HEK293 (cell line): ENCODE measurements around the gene B9D1.
A peak's percentile ranks its signal among the peaks of the same experiment; 100 is the strongest.

ENCODE experiments used
- CTCF ChIA-PET: fragments of 350-600 bp; formaldehyde crosslinking; extraction: SDS; loops from one replicate; lab custom pipeline; 2021; ENCODE audit warnings: antibody characterized with exemption; lab: Yijun Ruan, JAX
- POLR2A ChIA-PET: fragments of 300-600 bp; formaldehyde crosslinking; extraction: SDS; loops from one replicate; lab custom pipeline; 2020; ENCODE audit warnings: antibody characterized with exemption, inconsistent platforms; lab: Yijun Ruan, JAX
- H3K27ac ChIP-seq: fragments of 200-500 bp; sonication (Bioruptor generic); 2 replicates; pipeline ENCODE4 v1.5.1; 2014; ENCODE audit warnings: low read depth, low read length, control low read depth, inconsistent platforms; ENCODE audit errors: extremely low read depth
- H3K36me3 ChIP-seq, 2 experiments: fragments of 200-500 bp in 1 of 2; sonication (Bioruptor generic) in 1 of 2; 1 replicate in 1 of 2; 2 replicates in 1 of 2; pipeline ENCODE4 v1.5.1; 2014 to 2017; ENCODE audit warnings: inconsistent platforms in 2 of 2, low read length in 2 of 2; ENCODE audit not compliant: control insufficient read depth in 2 of 2, insufficient read depth in 1 of 2
- H3K4me1 ChIP-seq: fragments of 200-500 bp; sonication (Bioruptor generic); 2 replicates; pipeline ENCODE4 v1.5.1; 2014; ENCODE audit warnings: mild to moderate bottlenecking, low read length, inconsistent platforms; ENCODE audit not compliant: control insufficient read depth, insufficient read depth
- H3K4me3 ChIP-seq: 2 replicates; pipeline ENCODE4 v1.5.1; 2011; ENCODE audit warnings: low read depth, mild to moderate bottlenecking, control low read depth, low read length, moderate library complexity
- H3K9me3 ChIP-seq: fragments of 200-500 bp; sonication (Bioruptor generic); 2 replicates; pipeline ENCODE4 v1.5.1; 2014; ENCODE audit warnings: low read depth, low read length, inconsistent platforms; ENCODE audit not compliant: control insufficient read depth, insufficient read depth
- ATF2 ChIP-seq: fragments of 450-650 bp; formaldehyde crosslinking; IDR thresholded peaks from 2 replicates; pipeline ENCODE4 v1.5.1; 2016; ENCODE audit warnings: missing biosample characterization, missing genetic modification characterization, low read depth
- BCL11B ChIP-seq: fragments of 450-650 bp; formaldehyde crosslinking; IDR thresholded peaks from 2 replicates; pipeline ENCODE4 v1.5.1; 2016; ENCODE audit warnings: low read depth, missing biosample characterization, missing genetic modification characterization
- EGR2 ChIP-seq: fragments of 450-650 bp; formaldehyde crosslinking; IDR thresholded peaks from 2 replicates; pipeline ENCODE4 v1.5.1; 2016; ENCODE audit warnings: low read depth, missing biosample characterization, missing genetic modification characterization
- FEZF1 ChIP-seq: fragments of 450-650 bp; formaldehyde crosslinking; IDR thresholded peaks from 2 replicates; pipeline ENCODE4 v1.5.1; 2016; ENCODE audit warnings: missing biosample characterization, missing genetic modification characterization
- IKZF3 ChIP-seq: fragments of 450-650 bp; IDR thresholded peaks from 2 replicates; pipeline ENCODE4 v1.5.0; 2018; ENCODE audit warnings: missing biosample characterization, mild to moderate bottlenecking, missing genetic modification characterization, moderate library complexity
- INSM2 ChIP-seq: fragments of 450-650 bp; formaldehyde crosslinking; IDR thresholded peaks from 2 replicates; pipeline ENCODE4 v1.5.1; 2016; ENCODE audit warnings: missing biosample characterization, missing genetic modification characterization
- KLF10 ChIP-seq: fragments of 450-650 bp; IDR thresholded peaks from 2 replicates; pipeline ENCODE4 v1.5.1; 2018; ENCODE audit warnings: missing biosample characterization, mild to moderate bottlenecking, missing genetic modification characterization
- MEIS1 ChIP-seq: sonication (generic); formaldehyde crosslinking; IDR thresholded peaks from 2 replicates; pipeline ENCODE4 v1.8.1; 2022; ENCODE audit warnings: missing genetic modification reagents, mild to moderate bottlenecking, borderline replicate concordance
- OSR2 ChIP-seq: fragments of 450-650 bp; formaldehyde crosslinking; IDR thresholded peaks from 2 replicates; pipeline ENCODE4 v1.5.1; 2016; ENCODE audit warnings: missing biosample characterization, missing genetic modification characterization
- OVOL3 ChIP-seq: fragments of 450-650 bp; formaldehyde crosslinking; IDR thresholded peaks from 2 replicates; pipeline ENCODE4 v1.5.1; 2016; ENCODE audit warnings: missing biosample characterization, missing genetic modification characterization
- PRDM1 ChIP-seq: fragments of 450-650 bp; formaldehyde crosslinking; IDR thresholded peaks from 2 replicates; pipeline ENCODE4; 2016; ENCODE audit warnings: missing biosample characterization, missing genetic modification characterization
- RBAK ChIP-seq: fragments of 450-650 bp; formaldehyde crosslinking; IDR thresholded peaks from 2 replicates; pipeline ENCODE4 v1.5.1; 2016; ENCODE audit warnings: missing biosample characterization, missing genetic modification characterization
- SALL2 ChIP-seq: fragments of 450-650 bp; formaldehyde crosslinking; IDR thresholded peaks from 2 replicates; pipeline ENCODE4 v1.5.0; 2017; ENCODE audit warnings: missing biosample characterization, mild to moderate bottlenecking, missing genetic modification characterization, borderline replicate concordance
- ZBTB17 ChIP-seq: fragments of 450-650 bp; formaldehyde crosslinking; IDR thresholded peaks from 2 replicates; pipeline ENCODE4 v1.5.1; 2016; ENCODE audit warnings: missing biosample characterization, missing genetic modification characterization
- ZBTB7A ChIP-seq: fragments of 450-650 bp; formaldehyde crosslinking; IDR thresholded peaks from 2 replicates; pipeline ENCODE4 v1.5.1; 2016; ENCODE audit warnings: low read depth, missing biosample characterization, missing genetic modification characterization
- ZNF155 ChIP-seq: fragments of 450-650 bp; formaldehyde crosslinking; IDR thresholded peaks from 2 replicates; pipeline ENCODE4 v1.5.1; 2016; ENCODE audit warnings: missing biosample characterization, missing genetic modification characterization
- ZNF174 ChIP-seq: fragments of 450-650 bp; formaldehyde crosslinking; IDR thresholded peaks from 2 replicates; pipeline ENCODE4 v1.5.0; 2017; ENCODE audit warnings: missing biosample characterization, mild to moderate bottlenecking, missing genetic modification characterization
- ZNF18 ChIP-seq: fragments of 450-650 bp; formaldehyde crosslinking; IDR thresholded peaks from 2 replicates; pipeline ENCODE4 v1.5.1; 2016; ENCODE audit warnings: missing biosample characterization, missing genetic modification characterization
- ZNF2 ChIP-seq: fragments of 450-650 bp; formaldehyde crosslinking; IDR thresholded peaks from 2 replicates; pipeline ENCODE4 v1.5.1; 2016; ENCODE audit warnings: missing biosample characterization, missing genetic modification characterization
- ZNF394 ChIP-seq: fragments of 450-650 bp; formaldehyde crosslinking; IDR thresholded peaks from 2 replicates; pipeline ENCODE4 v1.5.1; 2016; ENCODE audit warnings: missing biosample characterization, missing genetic modification characterization, mild to moderate bottlenecking, moderate library complexity, borderline replicate concordance
- ZNF426 ChIP-seq: fragments of 450-650 bp; formaldehyde crosslinking; IDR thresholded peaks from 2 replicates; pipeline ENCODE4 v1.5.1; 2017; ENCODE audit warnings: missing biosample characterization, missing genetic modification characterization, mild to moderate bottlenecking, inconsistent platforms, moderate library complexity
- ZNF48 ChIP-seq: fragments of 450-650 bp; formaldehyde crosslinking; IDR thresholded peaks from 2 replicates; pipeline ENCODE4 v1.5.1; 2016; ENCODE audit warnings: missing biosample characterization, missing genetic modification characterization
- ZNF544 ChIP-seq: fragments of 450-650 bp; formaldehyde crosslinking; IDR thresholded peaks from 2 replicates; pipeline ENCODE4 v1.5.0; 2017; ENCODE audit warnings: missing biosample characterization, missing genetic modification characterization
- ZNF600 ChIP-seq: fragments of 450-650 bp; formaldehyde crosslinking; IDR thresholded peaks from 2 replicates; pipeline ENCODE4 v1.5.1; 2016; ENCODE audit warnings: missing biosample characterization, missing genetic modification characterization
- ZNF658 ChIP-seq: fragments of 450-650 bp; formaldehyde crosslinking; IDR thresholded peaks from 2 replicates; pipeline ENCODE4; 2016; ENCODE audit warnings: missing biosample characterization, missing genetic modification characterization
- ZNF660 ChIP-seq: fragments of 450-650 bp; IDR thresholded peaks from 2 replicates; pipeline ENCODE4 v1.5.1; 2018; ENCODE audit warnings: missing biosample characterization, mild to moderate bottlenecking, missing genetic modification characterization
- ZNF785 ChIP-seq: fragments of 450-650 bp; formaldehyde crosslinking; IDR thresholded peaks from 2 replicates; pipeline ENCODE4 v1.5.1; 2016; ENCODE audit warnings: missing biosample characterization, missing genetic modification characterization
- ZSCAN30 ChIP-seq: fragments of 450-650 bp; IDR thresholded peaks from 2 replicates; pipeline ENCODE4 v1.5.1; 2018; ENCODE audit warnings: missing biosample characterization, mild to moderate bottlenecking, missing genetic modification characterization, moderate library complexity
- ZSCAN4 ChIP-seq: fragments of 450-650 bp; formaldehyde crosslinking; IDR thresholded peaks from 2 replicates; pipeline ENCODE4 v1.5.1; 2017; ENCODE audit warnings: missing biosample characterization, missing genetic modification characterization
- ZXDB ChIP-seq: fragments of 450-650 bp; formaldehyde crosslinking; IDR thresholded peaks from 2 replicates; pipeline ENCODE4 v1.5.1; 2016; ENCODE audit warnings: missing biosample characterization, missing genetic modification characterization
- TF ChIP-seq, protein P1 (sequence below): fragments of 450-650 bp; formaldehyde crosslinking; IDR thresholded peaks from 2 replicates; pipeline ENCODE4 v1.5.1; 2017; ENCODE audit warnings: missing biosample characterization, missing genetic modification characterization

Gene B9D1

DNA sequence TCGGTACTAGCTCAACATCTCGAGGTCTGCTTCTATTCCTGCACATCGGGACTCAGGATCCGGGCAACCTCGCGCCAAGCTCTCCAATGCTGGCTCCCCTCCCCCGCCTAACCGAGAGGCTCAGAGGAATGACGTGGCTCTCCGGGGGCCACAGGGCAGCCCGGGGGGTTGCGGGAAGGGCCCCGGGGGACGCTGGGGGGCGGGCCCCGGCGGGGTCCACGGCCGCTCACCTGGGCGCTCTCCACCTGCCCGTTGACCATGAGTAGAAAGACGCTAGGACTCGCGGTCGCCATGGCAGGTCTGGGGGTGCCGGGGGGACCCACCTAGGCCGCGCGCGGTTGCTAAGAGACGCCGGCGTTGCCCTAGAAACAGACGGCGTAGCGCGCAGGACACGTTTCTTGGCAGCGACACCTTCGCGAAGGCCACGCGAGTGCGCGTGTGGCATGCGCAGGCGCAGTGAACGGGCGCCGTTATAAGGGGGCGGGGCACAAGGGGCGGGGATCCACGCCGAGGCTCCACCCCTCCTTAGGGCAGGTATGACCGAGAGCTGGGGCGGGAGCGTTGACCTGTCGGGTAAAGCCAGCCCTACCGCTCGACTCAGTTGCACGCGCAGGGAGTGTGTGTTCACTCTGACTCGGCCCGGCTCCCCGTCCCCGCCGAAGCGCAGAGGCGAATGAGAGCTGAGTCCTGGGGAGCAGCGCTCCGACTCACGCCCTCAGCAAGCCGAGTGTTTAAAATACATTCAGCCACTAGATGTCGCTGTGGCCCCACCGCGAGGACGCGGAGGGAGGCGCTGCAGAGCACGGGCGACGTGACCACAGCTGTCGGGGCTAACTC is at the start of gene B9D1:
Gene B9D1, minus strand, starts transcription at position 447 of the 837 bp plus-strand sequence. Its CDS starts 154 bp downstream, at position 293.
- H3K36me3 ChIP-seq, result peaks cover 0 to 27% of the 10 kb centered on the region in 2 experiments; a peak in 1 of 3 replicates
- CTCF ChIA-PET, result interaction anchor here (0.6 to 5.6 kb wide), 65 partner anchors 9 to 876 kb away, joined by 3 to 156 read pairs (median 4); partner anchors contain the start of genes ALDH3A2, MAPK7, MFAP4 and SLC47A1
- peak within 1 kb of the TSS; percentile 47 for H3K27ac ChIP-seq
- peaks cover 5% of the 10 kb centered on the region for H3K4me1 ChIP-seq
- POLR2A ChIA-PET, result interaction anchor here (0.6 to 1.9 kb wide), 11 partner anchors 8 to 402 kb away, joined by 3 to 48 read pairs (median 5); partner anchors contain the start of genes MAPK7 and MFAP4
- peak within 1 kb of the TSS; percentile 81 for H3K4me3 ChIP-seq
- H3K9me3 ChIP-seq, result no peaks in the 10 kb centered on the region
- TF ChIP-seq ZSCAN30 (tag by site-specific recombination) (peak; percentile 61; the same call in 1 of the 2 replicates), ZNF544 (tag by site-specific recombination) (no peak), BCL11B (tag by site-specific recombination) (no peak), OSR2 (no peak), ZNF155 (no peak), ZBTB7A (tag by site-specific recombination) (peak; percentile 69; the same call in 1 of the 2 replicates), ZNF785 (no peak), IKZF3 (tag by site-specific recombination) (no peak), RBAK (tag by site-specific recombination) (no peak), ZNF48 (tag by site-specific recombination) (no peak), FEZF1 (tag by site-specific recombination) (no peak), ZNF660 (peak; percentile 85), ZXDB (tag by site-specific recombination) (no peak), ZNF2 (tag by site-specific recombination) (peak; percentile 88), ZSCAN4 (tag by site-specific recombination) (no peak; the same call in 1 of the 2 replicates), ZNF394 (tag by site-specific recombination) (peak; percentile 63; the same call in 1 of the 2 replicates), PRDM1 (tag by site-specific recombination) (no peak), ZNF600 (tag by site-specific recombination) (peak; percentile 84), ZNF18 (tag by site-specific recombination) (no peak), INSM2 (peak; percentile 12; the same call in 1 of the 2 replicates), ATF2 (peak; percentile 49; the same call in 1 of the 2 replicates), KLF10 (peak; percentile 53; the same call in 1 of the 2 replicates), ZNF174 (tag by site-specific recombination) (no peak), EGR2 (tag by site-specific recombination) (no peak), OVOL3 (peak; percentile 81; the same call in 1 of the 2 replicates), MEIS1 (CRISPR knock-in tag) (no peak), SALL2 (tag by site-specific recombination) (no peak), ZNF426 (tag by site-specific recombination) (no peak), ZBTB17 (peak; percentile 81), ZNF658 (tag by site-specific recombination) (no peak)
- TF ChIP-seq, protein P1, sequence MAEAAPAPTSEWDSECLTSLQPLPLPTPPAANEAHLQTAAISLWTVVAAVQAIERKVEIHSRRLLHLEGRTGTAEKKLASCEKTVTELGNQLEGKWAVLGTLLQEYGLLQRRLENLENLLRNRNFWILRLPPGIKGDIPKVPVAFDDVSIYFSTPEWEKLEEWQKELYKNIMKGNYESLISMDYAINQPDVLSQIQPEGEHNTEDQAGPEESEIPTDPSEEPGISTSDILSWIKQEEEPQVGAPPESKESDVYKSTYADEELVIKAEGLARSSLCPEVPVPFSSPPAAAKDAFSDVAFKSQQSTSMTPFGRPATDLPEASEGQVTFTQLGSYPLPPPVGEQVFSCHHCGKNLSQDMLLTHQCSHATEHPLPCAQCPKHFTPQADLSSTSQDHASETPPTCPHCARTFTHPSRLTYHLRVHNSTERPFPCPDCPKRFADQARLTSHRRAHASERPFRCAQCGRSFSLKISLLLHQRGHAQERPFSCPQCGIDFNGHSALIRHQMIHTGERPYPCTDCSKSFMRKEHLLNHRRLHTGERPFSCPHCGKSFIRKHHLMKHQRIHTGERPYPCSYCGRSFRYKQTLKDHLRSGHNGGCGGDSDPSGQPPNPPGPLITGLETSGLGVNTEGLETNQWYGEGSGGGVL (tag by site-specific recombination), result no peak
